Measurements from ENCODE around the gene CCDC120.

GRCh38 chrX:49043987-49044281 is 14.9 kb upstream of the CCDC120 start:
- TF ChIP-seq, protein P1, sequence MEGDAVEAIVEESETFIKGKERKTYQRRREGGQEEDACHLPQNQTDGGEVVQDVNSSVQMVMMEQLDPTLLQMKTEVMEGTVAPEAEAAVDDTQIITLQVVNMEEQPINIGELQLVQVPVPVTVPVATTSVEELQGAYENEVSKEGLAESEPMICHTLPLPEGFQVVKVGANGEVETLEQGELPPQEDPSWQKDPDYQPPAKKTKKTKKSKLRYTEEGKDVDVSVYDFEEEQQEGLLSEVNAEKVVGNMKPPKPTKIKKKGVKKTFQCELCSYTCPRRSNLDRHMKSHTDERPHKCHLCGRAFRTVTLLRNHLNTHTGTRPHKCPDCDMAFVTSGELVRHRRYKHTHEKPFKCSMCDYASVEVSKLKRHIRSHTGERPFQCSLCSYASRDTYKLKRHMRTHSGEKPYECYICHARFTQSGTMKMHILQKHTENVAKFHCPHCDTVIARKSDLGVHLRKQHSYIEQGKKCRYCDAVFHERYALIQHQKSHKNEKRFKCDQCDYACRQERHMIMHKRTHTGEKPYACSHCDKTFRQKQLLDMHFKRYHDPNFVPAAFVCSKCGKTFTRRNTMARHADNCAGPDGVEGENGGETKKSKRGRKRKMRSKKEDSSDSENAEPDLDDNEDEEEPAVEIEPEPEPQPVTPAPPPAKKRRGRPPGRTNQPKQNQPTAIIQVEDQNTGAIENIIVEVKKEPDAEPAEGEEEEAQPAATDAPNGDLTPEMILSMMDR (IDR thresholded peaks at IDR 0.05), result no peak
- TF ChIP-seq REST (IDR thresholded peaks at IDR 0.05; ENCODE audit: low read depth, low read length), result no peak
- TF ChIP-seq, protein P2, sequence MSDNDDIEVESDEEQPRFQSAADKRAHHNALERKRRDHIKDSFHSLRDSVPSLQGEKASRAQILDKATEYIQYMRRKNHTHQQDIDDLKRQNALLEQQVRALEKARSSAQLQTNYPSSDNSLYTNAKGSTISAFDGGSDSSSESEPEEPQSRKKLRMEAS (IDR thresholded peaks at IDR 0.05; ENCODE audit: low read depth), result no peak
- no peak for TF ChIP-seq GABPA (IDR thresholded peaks at IDR 0.05; ENCODE audit: low read depth)
- no peak for TF ChIP-seq POLR2AphosphoS5 (IDR thresholded peaks at IDR 0.05; ENCODE audit: low read depth, low read length)
- TF ChIP-seq RFX5 (IDR thresholded peaks at IDR 0.05; ENCODE audit: low read length), result no peak
- TF ChIP-seq NRF1 (IDR thresholded peaks at IDR 0.05; ENCODE audit: low read depth, low read length), result no peak

All from SK-N-SH (cell line).